NCI-H2029 (cell line): ENCODE results near the gene FAM120AOS.

Experiments used
- DNase-seq: peaks from one replicate; lab custom pipeline; 2025; lab: John Stamatoyannopoulos, UW

FAM120AOS gene

GRCh38 chr9:93453047-93453914 lies at the start of gene FAM120AOS:
TSS of gene FAM120AOS (minus strand) at chr9:93453581. CDS start at chr9:93452709, 872 bp downstream.
- DNase-seq = peak; percentile 93

GRCh38 chr9:93501406-93501805 lies 48.0 kb upstream of the FAM120AOS start:
- DNase-seq = no peak

DNA sequence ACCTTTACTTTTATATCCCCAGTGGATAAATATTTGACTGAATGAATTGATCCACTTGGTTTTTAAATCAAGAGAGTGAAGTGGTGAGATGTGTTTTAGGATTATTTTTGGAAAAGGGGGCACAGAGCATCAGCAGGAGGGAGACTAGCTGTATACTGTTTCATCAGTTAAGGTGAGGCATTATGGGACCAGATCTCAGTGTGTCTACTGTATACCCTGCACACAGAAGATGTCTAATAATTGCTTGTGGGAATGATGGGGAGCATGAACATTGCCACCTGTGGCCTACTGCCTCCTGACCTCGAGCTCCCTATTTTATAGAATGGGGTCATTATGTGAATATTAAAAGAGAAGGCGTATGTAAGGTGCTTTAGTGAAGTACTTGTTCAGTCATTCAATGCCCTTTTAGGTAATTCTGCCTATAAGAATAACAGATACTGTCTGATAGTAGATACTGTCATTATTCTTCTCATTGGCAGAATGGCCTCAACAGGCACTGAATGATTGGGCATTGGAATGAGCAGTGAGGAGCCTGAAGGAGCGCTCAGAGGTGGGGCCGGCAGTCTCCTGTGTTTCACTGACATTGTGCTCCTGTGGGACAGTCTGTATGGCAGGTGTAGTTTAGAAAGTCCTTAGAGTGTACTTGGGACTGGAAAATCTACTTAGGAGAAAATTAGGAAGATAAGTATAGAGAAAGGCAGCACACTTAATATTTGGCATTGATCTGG lies 47.4 kb upstream of the FAM120AOS start:
- DNase-seq = no peak

DNA sequence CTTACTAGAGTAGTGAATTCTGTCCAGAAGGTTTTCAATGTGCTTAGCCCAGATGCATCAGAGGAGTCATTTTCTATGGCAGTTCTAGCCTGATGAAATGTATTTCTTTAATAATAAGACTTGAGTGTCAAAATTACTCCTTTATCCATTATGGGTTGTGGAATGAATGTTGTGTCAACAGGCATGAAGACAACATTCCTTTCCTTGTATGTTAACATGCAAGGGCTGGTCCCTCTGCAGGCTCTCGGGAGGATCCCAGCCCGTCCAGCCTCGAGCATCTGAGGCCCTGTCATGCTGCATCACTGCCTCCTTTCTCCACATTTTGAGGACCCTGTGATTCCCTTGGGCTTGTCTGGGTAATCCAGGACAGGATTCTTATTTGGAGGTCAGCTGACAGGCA lies 42.9 kb upstream of the FAM120AOS start:
- DNase-seq = no peak

GRCh38 chr9:93493949-93494348 lies 40.6 kb upstream of the FAM120AOS start:
- no peak for DNase-seq

DNA sequence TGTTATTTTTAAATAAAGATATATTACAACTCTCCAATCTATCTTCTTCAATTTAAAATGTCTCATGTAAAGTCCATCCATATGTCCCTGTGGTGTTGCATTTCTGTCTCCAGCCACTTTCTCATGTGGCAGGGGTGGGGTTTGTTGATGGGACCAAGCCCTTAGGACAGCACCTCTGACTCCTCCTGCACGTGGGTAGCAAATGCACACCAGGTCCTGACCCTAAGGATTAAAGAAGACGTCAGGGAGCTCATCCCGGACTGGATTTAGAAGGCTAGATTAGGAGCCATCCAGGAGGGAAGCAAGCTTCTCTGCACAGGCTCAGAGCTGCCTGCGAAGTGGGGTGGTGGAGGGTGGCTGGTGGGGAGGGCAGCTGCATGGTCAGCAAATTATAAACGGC lies 38.9 kb upstream of the FAM120AOS start:
- DNase-seq = no peak

DNA sequence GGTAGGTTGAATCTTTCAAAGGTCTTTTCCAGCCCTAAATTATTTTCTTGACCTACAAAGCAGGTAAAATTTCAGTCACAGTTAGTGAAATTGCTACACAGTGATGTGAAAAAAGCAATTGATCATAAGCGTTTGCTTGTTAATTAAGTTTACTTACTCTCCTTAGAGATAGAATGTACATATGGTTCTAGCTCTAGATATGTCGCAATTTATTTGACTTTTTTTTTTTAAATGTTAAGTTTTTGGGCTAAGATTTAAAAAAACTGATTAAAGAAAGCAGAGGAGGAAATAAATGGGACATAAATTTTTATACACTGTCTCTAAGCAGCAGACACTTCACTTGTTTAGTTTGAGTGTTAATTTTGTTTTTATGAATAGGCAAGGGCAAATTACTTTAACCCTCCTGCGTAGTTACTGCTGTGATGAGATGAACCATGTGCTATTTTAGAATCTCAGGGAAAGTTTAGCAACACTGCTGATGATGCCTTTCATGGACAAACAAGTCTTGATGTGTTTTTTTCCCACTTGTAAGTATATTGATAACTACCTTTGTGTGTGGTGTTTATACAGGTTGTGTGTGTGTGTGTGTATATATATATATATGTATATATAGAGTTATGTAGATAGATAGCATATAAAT lies 38.3 kb upstream of the FAM120AOS start:
- DNase-seq = no peak

GRCh38 chr9:93488244-93488643 lies 34.9 kb upstream of the FAM120AOS start:
- no peak for DNase-seq

DNA sequence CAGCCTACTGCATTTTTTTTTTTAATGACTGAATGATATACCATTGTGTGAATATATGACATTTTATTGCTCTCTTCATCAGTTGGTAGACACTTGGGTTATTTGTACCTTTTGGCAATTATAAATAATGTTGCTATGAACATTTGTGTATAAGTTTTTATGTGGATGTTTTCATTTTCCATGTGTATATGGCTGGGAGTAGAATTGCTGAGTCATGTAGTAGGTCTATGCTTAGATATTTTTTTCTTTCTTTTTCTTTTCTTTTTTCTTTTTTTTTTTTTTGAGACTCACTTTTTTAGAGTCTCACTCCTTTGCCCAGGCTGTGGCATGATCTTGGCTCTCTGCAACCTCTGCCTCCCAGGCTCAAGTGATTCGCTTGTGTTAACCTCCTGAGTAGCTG lies 32.9 kb upstream of the FAM120AOS start:
- no peak for DNase-seq

DNA sequence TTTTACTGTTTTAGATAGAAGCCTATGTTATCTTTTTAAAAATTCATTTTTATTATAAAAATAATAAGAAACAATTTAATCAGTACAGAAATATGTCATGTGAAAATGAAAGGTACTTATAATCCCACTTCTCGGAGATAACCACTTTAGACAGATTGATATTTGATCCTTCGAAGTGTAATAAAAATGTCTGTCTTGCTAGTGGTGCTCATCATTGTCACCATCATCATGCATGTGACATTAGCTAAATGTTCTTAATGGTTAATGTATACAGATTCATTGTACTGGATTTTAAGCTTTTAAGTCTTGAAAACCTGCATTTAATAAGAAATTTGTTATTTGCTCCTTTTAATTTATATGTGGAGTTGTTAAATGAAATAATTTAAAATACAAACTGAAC lies 30.1 kb upstream of the FAM120AOS start:
- no peak for DNase-seq

DNA sequence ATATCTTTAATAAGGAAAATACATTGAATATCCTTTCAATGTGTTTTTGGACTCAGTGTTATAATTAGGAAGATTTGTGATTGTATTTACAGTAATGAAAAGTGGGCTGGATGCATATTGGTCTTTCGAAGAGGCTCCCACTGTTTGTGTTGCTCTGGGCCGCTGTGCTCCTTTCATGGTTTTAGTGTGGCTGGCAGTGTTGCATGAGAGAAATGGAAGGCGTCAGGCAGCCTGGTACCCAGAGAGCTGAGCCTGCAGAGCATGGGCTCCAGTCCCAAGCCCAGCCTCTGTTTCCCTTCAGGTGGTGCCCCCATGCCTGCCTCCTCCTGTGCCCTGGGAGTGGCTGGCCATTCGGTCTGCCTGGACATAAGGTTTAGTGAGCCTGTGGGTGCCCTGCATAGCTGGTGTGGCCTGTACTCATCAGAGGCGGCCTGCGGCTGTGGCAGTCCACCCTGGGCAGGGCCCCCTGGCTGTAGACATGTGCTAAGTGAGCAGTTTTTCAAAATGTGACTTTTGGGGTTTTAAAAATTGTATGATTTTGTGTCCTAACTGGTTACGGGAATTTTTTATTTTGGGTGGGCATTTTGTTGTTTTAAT lies 27.4 kb upstream of the FAM120AOS start:
- no peak for DNase-seq

DNA sequence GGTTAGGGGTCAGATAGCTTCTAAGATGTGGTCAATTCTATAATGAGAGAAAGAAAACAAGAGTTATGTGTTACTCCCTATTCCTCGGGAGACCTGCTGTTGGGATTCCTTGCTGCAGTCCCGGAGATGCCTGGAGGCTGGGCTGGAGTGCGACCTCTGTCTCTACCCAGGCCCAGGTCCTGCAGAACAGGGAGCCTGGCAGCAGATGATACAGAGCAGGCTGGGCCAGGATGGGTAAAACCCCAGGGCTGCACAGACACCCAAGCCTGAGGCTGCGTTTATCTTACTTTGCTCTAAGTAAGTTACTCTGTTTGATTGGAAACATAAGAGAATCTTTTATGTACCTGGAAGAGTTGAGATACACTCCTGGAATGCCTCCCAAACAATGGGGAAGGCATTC lies 26.9 kb upstream of the FAM120AOS start:
- DNase-seq = no peak

- no peak for DNase-seq
Measured at GRCh38 chr9:93479726-93480125, 26.3 kb upstream of the FAM120AOS start.

GRCh38 chr9:93477397-93477796 lies 24.0 kb upstream of the FAM120AOS start:
- no peak for DNase-seq

- DNase-seq = no peak
Measured at GRCh38 chr9:93476924-93477323, 23.5 kb upstream of the FAM120AOS start.

GRCh38 chr9:93475856-93476255 lies 22.5 kb upstream of the FAM120AOS start:
- no peak for DNase-seq

DNA sequence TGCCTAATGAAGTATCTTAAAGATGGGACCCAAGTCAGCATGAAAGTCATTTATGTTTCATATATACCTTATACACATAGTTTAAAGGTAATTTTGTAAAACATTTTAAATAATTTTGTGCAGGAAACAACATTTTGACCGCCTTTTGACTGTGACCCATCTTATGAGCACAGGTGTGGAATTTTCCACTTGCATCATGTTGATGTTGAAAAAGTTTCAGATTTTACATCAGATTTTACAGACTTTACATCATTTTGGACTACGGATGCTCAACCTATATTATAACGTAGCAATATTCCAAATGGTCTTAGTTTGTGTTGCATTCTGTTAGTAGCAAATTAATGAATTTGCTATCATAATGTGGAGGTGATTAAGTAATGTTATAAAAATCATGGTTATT lies 21.7 kb upstream of the FAM120AOS start:
- no peak for DNase-seq

- no peak for DNase-seq
Measured at GRCh38 chr9:93473411-93473810, 20.0 kb upstream of the FAM120AOS start.

GRCh38 chr9:93471124-93471523 lies 17.7 kb upstream of the FAM120AOS start:
- DNase-seq = no peak

GRCh38 chr9:93470391-93470790 lies 17.0 kb upstream of the FAM120AOS start:
- no peak for DNase-seq

DNA sequence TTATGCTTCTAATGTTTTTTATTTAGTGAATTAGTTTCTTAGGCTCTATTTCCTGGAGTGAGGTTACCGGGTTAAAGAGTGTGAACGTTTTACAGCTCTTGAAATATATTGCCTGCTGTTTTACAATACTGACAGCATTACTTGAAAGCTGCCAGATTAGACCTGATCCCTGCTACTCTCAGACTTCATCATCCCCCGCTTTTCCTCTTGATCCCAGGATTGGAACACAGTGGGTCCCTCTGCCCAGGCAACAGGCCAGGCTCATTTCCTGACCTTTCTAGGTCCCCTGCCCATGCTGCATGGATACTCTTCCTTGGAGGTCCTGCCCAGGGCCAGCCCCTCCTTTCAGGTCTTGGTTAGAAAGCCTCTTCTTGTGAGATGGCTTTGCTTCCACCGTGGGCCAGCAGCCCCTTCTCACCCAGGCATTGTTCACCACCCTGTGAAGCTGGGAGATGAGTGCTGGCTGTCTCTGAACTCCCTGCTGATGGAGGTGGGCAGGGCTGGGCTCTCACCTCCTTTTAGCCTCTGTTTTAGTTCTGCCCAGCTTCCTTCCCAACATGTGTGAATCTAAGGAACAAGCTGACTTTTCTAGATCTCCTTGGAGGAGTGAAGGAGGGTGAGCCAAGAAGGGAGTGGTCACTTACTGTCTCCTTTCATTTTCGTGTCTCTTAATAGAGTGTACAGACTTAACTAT lies 15.5 kb upstream of the FAM120AOS start:
- DNase-seq = no peak

DNA sequence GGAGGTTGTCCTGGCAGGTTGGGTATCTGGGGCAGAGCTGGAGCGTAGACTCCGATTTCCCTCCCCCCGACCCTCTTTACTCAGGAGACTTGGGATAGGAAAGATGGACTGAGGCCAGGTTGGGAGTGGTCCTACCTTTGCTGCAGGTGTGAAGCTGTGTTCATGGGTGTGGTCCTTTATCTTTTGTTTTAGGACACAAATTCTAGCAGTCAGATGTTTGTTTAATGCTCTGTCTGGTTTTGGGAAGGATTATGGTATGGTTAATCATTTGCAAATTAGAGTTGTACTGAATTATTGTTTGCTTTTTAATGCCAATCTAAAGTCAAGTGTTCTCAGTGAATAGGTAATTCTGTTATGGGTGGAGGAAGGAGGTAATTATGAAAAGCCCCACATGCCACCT lies 14.1 kb upstream of the FAM120AOS start:
- no peak for DNase-seq
